GM19395 (cell line): Measurements from ENCODE around the gene KCNQ1.

Source experiments
- ATAC-seq: cut with Tn5 transposase; IDR thresholded peaks from one replicate; pipeline ENCODE4 v1.9.1; 2021; ENCODE audit warnings: mild to moderate bottlenecking, moderate library complexity; ENCODE audit not compliant: unreplicated experiment

The KCNQ1 gene

DNA sequence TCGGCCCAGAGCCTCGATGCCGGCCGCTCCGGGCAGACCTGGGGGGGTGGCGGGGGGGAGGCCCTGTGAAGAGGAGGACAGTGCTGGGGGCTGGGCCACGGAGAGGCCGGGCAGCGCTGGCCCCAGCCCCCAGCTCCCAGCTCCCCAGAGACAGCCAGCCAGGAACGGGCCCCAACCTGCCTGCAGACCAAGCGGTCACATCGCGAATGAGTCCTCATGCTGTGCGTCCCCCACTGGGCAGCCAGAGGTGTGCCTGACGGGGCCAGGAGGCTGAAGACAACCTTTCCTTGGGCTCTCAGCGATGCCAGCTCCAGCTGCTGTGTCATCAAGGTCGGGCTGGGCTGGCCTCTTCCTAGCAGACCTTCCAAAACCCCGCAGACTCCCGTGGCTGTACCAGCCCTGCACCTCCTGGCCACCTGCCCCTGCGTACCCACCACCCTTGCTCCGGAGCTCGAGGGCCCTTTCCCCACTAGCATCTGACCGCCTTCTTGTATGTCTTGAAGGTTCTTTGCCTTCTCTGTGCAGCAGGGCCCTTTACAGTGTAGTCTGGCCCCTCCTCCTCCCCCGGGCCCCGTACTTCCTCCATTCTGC lies 352.4 kb downstream of the KCNQ1 start:
- no peak for ATAC-seq

DNA sequence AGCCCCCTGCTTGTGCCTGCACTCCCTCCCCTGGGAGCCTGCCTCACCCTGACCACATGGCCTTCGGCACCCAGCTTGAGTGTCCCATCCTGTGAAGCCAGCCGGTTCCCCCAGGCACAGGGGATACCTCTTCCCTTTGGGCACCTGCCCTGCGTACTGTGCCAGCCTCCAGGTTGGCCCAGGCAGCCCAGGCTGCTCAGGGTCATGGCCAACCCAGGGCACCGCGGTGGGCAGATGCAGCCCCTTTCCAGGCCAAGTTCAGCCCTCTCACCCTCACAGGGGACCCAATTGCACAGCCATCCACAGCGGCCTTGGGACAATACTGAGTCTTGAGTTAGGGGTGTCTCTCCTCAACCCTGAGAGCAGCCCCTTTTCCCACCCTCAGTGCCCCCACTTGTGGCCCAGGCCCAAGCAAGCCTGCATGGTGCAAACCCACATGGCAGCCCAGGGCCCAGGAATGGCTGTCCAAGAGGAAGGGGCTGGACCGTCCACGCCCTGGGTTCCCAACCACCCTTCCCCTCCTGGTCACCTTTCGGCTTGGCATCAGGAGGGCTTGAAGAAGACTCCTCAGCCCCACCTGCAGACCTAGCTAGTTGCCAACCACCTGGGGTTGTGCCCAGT lies 353.0 kb downstream of the KCNQ1 start:
- no peak for ATAC-seq

DNA sequence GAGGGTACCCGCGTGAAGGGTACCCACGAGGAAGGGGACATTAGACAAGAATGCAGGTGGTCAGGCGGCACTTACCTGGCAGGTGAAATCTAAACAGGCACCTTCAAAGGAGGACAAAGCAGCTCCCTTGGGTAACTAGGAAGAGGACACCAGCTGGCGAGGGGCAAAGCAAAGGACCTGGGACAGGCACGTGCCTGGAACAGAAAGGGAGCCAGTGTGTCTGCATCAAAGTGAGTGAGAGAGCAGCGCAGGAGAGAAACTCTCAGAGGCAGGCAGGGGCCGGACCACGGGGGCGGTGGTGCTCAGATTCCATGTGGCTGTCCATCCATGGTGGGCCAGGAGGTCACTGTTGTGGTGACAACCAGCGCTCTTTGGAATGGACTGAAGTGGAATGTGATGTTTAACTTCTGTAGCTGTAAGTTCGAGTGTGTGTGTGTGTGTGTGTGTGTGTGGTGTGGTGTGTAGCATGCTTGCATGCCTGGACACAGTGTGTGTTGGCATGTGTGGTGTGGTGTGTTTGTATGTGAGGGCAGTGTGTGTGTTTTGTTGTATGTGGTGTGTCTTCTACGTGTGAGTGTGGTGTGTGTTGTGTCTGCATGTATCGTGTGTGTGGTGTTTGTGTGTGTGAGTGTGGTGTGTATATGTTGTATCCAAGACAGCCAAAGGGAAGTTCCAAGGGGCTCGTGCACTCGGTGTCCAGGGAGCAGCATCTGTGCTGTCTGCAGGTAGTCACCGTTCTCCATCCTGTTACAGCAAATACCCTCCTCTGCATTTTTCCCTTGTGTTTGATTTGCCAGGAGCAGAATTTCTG lies 354.3 kb downstream of the KCNQ1 start:
- no peak for ATAC-seq

DNA sequence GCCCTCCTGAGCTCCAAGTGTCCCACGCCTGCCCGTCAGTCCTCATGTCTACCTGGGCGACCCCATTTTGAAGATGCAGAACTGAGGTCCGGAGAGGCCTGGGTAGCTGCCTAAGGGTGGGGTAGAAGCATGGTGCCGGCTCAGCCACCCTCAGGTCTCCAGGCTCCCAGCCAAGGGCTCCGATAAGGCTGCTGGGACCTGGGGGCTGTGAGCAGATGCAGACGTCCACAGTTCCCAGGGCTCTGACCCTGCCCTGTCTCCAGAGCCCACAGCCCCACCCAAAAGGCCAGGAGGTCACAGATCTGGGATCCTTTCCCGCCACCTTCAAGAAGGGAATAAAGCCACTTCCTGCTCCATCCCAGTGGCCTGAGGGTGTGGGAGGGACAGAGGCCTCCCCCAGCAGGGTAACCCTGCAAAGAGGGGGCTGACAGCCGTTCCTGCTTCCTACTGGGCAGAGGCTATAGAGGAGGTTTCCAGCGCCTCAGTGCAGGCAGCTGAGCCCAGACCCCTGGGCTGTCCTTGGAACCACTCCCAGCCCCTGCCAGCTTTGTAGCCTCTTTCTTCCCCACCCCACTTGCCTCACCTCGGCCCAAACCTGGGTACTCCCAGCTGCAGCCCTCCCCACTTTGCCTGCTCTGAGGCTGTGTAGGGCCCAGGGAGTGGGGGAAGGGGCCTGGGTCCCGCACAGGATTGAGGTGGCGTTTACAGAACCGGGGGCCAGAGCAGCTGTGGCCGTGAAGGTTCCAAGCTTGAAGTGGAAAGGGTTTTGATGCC lies 355.3 kb downstream of the KCNQ1 start:
- ATAC-seq, result no peak

DNA sequence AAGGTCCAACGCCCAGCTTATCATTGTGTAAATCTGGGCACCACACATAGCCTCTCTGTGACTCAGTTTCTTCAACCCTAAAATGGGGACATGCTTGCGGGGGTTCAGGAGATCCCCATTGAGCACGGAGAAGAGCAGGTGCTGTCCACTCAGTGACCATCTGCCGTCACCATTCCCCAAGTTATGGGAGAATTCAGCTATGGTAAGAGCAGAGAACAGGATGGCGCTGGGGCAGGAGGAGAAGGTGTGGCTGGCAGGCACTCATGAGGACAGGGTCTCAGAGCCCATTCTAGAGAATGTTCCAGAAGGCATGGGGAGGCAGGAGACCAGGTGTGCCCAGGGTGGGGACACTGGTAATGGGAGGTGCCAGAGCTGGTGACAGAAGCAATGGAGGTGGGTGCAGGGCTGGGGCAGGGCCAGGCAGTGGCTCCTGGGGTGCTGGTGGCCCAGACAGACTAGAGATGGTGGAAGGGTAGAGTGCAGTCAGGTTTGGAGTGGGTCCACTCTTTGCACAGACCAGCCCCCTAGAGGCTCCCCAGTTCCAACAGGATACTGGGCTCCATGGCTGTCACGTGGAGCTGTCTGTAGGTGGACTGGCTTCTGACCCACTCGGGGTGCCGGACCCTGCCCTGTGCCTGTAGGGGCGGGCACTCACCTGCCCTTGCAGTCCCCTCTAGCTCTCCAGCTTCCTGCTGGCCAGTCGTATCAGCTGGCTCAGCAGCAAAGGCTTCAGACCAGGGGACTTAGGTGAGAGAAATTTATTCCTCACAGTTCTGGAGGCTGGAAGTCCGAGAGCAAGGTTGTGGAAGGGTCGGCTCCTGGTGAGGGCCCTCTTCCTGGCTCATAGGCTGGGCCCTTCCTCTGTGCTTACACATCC lies 356.1 kb downstream of the KCNQ1 start:
- ATAC-seq, result no peak

DNA sequence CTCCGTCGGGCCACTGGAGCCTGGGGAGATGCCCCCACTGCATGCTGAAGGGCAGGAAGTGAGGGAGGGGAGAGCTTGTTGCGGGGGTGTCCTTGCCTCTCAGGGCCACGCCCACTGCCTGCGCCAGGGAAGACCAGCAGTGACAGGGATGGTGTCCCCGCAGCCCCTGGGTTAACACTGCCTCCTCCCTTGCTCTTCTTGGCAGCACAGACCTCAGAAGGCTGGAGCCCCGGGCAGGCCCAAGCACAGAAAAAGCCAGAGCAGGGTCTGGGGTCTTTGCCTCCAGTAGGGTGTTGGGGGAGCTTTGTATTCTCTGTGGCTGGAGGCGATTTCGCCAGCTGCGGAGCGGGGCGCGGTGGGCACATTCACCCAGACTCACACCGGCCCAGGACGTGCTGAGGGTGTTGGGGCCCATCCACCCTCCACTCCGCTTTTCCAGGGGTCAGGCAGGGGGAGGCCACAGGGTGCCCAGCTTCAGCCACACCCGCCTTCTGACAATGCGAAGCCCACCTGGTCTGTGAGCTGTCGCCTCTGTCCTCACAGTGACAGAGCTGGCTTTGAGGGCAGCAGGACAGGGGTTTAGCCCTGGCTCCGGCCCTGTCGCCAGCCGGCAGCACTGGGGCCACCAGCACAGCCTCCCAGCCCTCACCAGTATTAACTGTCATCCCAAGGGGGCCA lies 357.0 kb downstream of the KCNQ1 start:
- no peak for ATAC-seq

DNA sequence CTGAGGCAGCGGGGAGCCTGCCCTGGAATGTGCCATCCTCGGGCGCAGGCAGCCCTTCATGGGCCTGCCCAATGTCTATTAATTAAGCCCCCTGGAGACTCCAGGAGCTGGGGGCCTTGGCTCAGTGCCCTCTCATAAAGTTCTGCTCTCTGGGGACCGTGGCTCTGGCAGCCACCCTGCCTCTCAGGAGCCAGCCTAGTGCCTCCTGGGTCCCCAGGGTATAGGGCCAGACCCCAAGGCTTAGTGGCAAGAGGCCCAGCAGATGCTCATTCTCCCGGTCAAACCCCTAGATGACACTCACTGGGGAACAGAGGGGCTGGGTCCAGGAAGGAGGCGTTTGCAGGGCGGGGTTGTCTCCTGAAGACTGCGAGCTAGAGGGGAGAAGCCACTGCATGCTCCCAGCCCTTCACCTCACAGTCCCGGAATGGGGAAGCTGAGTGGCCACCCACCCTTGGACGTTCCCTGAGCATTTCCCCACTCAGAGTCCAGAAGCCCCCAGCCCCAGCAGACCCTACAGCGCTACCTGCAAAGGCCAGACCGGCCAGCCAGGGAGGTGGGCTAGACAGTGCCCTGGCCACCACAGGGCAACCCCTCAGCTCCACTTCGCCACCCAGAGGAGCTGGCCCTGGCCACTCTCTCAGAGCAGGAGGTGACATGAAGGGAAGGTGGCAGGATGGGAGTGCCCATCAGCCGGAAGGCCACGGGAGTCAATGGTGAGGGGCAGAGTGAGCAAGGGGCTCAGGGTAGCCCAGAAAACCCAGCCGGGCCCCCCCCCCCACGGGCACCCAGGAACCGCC lies 357.8 kb downstream of the KCNQ1 start:
- no peak for ATAC-seq

DNA sequence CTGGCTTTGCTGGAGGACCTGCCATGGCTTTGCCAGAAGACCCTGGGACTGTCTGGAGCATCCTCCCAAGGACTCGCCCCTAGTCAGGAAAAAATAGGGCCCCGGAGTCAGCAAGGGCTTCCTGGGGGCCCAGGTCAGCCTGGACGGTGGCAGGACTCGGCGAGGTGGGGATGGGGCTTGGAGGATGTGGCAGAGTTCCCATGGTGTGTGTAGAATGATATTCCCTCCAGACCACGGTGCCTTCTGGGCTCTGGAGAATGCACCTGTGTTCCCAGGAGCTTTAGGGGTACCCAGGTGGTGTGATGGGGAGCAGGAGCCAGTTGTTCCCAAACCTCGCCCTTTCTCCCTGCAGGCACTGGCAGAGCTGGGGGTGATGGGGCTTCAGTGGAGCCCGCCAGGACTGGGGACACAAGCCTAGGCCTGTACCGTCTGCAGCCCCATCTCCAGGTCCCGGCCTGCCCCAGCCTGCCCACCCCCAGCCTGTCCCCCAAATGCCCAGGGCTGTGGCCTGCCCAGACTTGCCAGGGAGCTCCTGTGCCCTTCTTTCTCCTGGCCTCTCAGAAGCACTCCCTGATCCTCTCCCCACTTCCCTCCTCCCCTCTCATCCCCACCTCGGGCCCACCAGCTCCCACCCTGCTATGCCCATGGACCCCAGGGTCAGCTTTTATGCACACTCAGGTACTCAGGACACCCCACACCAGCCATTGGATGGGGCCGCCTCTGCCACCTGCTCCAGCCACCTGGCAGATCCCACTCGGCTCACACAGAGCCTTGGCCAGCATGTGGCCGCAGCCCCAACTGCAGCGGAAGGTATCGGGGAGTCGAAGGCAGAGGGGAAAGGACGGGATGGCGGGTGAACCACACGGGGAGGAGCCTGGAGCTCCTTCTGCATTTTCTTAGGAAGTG lies 358.6 kb downstream of the KCNQ1 start:
- ATAC-seq, result no peak

DNA sequence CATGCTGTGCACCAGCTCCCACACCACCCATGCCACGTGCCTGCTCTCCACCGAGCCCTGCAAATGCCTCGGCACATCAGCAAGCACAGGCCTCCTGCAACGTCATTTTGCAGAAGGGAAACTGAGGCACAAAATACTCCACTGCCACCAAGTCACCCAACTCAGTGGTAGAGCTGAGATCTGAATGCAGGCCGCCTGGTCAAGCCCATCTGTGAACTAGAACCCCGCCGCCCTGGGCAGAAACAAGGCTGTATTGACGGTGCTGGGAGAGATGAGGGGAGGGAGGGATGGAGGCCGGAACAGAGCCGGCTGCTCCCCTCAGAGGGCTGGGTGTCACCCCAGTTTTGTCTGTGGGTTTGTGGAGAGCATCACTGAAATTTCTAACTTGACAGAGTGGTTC lies 359.4 kb downstream of the KCNQ1 start:
- ATAC-seq, result no peak

DNA sequence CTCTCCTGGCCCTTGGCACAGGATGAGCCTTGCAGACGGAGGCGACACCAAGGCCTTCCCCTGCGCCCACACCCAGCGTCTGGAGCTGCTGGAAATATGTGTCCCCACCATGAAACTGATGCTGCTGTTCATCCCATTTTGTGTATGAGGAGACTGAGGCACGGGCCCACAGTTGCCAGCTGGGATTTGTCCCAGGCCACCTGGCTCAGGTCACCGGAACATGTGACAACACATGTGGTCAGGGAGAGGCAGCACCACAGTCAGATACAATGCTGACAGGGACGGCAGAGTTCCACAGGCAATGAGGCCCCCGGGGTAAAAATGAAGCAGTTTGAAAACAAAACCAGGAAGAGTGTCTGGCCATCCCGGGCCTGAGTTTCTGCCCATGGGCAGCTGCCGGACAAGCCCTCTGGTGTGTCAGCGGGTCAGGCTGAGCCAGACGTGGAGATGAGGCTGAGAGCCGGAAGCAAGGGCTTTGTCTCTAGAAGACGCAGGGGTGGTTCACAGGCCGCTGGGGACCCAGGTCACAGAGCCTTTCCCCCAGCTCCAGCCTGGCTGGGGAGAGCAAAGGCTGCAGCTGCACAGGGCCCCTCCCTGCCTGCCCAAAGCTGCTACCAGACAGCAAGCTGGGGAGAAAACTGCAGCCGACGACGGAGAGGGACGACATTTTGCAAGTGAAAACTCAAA lies 360.0 kb downstream of the KCNQ1 start:
- no peak for ATAC-seq

DNA sequence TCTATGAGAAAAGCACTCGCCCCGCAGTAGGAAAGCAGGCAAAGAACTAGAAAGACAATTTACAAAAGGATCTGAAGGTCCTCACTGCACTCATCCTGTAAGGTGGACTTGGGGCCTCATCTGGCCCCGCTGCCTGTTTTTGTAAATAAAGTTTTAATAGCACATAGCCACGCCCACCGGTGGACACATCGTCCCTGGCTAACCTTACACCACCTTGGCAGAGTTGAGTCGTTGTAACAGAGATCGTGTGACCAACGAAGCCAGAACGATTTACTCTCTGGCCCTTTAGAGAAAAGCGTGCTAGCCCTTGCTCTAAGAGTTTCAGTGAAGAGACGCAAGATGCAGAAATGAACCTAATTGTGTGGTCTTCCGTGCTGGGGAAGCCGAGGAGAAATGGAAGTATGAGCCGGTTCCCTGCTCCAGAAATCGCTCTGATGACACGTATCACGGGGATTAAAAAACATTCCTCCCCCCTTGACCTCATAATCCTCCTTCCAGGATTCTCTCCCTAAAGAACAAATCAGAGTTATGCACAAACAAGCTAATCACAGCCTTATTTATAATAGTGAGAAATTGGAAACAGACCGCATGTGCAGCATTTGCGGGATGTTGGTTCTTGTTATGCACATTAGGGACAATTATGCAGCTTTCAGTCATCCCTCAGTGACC lies 360.7 kb downstream of the KCNQ1 start:
- ATAC-seq, result no peak

DNA sequence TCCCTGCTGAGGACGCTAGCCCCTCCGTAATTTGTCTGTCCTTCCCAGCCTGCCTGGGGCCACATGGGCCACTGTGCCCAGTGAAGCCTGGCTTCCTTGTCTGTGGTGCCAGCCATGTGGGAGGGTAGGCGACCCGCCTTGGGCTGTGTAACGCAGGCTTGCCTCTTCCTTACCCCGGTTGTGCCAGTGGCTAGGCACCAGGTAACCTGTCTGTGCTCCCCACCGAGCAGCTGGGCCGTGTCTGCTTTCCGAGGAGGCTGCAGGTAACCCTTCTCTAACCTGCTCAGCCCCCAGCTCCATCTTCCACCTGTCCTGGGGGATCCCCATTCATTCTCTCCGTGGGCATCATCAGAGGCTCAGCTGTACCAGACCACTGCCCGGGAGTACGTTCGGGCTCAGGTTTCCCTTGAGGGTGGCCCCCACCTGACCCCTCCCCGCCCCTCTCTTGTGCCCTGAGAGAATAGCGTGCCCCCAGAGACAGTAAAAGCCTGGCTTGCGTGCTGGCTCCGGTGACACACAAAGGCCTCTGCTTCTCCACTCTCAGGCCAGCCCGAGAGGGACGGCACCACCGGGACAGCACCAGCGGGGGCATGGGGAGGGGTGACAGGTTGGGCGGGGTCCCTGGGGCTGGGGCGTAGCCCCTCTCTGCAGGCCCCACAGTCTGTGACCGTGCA lies 361.7 kb downstream of the KCNQ1 start:
- no peak for ATAC-seq

DNA sequence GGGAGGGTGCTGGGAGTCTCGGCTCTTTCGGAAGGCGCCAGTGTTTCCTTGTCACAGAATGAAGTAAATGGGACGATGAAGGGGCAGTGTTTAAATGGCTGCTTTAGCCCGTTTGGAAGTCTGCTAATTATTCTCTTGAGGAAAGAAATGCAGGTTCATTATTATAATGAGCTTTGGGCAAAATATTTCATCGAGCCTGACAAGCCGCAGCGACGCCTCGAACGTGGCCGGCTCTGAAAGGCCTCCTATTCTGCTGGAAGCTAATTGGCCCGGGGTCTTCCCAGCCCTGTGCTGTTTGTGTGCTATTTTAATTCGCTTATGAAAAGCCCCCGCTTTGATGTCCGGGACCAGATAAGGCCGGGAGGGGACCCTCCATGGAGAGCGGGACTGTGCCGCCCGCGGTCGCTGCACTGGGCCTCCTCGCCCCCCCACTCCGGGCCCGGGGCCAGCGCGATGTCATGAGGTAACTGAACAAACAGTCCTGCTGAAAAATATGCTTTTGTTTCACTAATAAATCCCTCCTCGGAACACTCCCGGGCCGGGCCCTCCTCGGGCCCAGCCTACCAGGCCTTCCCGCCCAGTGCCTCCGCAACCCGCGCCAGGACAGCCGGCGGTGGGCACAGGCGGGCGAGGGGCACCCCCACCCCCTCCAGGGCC lies 362.3 kb downstream of the KCNQ1 start:
- no peak for ATAC-seq

DNA sequence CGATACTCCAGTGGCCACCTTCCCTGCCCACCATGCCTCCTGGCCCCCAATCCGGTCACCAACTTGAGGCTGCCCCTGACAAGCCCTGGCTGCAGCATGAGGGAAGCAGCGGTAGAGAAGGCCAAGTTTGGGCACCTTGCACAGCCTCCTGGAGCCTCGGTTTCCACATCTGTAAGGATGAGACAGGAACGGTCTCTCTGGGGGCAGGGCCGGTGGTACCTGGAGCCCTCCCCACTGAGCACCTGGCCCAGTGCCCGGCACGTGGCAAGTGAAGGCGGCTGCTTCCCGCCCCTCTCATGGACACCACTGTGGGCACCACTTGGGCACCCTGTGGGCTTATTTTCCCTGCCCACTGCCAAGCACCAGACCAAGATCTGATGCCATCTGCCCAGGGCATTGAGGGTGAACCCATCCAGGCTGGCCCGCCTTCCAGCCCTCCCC lies 363.0 kb downstream of the KCNQ1 start:
- ATAC-seq, result no peak

DNA sequence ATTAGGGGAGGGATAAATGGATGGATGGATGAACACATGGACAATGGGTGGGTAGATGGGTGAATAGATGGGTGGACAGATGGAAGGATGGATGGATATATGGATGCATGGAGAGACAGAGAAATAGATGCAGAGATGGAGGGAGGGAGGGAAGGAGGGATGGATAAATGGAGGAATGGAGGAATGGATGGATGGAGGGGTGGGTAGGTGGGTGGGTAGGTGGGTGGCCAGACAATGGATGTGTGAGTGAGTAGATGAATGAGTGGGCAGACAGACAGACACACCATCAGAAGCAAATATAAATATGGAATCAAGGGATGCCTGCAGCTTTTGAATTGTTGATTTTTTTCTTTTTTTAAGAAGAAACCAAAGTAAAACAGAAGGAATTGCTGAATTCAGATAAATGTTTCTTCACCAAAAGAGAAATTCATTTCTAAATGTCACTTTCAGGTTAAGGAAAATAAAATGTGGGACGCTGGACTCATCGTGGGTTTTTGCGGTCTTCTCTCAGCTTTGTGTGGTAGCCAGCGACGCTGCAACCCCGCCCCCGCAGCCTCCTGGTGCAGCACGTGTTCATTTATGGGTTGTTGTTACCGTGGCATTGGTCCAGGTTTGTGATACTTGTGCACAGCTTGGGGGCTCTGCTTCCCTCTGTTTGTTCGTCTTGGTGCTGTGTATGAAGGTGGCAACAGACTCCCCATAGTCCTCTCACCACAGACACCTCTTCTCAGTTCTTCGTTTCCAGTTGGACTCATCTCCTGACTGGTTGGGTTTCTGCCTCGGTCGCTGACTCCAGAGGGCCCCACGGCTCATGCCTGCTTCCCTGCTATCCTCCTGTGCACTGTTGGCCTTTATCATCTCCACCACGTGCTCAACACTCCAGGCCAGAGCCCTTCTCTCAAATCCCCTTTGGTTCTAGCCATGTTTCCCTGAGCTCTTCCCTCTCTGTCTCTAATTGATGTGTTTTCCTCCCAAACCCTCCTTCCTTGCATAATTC lies 364.3 kb downstream of the KCNQ1 start:
- no peak for ATAC-seq
